ENCODE measurements around the gene CRIP1. TPM values are rescaled to one million over a fixed set of nuclear protein-coding genes. Genes with fewer than 3 reads are reported as not detected.

CRIP1 gene
- total RNA-seq, 4 donors from 2014 or later: 33.8 to 239 (median 37.8) TPM

DNA sequence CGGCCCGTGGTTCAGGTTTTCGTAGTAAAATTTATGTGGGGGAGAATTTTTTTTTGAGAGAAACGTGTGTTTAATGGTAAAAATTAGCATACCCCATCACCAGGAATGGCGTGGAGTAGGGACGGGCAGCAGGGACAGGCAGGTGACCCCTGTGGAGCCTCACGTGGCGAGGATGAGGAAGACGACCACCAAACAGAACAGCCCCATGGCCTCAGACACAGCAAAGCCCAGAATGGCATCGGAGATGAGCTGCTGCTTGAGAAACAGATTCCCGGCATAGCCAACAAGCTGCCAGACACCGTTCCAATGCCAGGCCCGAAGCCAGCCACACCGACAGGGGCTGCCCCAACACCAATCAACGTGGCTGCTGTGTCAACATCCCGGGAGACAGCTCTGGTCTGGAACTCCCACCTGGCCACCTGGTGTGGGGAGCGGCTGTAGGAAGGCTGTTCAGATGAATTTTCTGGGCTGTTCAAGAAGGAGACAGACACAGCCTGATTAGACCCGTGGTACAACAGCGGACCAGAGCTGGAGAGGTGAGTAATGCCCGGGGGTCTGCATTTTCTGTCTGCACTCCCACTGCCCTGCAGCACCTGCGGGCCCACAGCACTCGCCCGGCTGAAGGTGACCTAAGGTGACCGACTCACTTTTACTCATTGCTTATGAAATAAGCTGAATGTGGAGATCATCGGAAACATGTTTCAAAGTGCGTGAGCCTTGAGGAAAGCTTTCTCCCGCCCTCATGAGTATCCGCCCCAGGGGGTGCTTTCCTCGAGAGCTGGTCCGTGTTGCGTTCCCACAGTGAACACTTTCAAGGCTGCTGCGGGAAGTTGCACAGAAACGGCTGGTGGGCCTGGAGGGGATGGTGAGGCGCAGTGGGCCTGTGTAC lies 50.2 kb downstream of the CRIP1 start:
- TF ChIP-seq CTCF (IDR thresholded peaks at IDR 0.05) (no peak), POLR2A (IDR thresholded peaks at IDR 0.05) (no peak)
- Histone ChIP-seq H3K27ac (no peak overlapping the region), H3K36me3 (no peaks in the 10 kb centered on the region), H3K9me3 (no peaks in the 10 kb centered on the region), H3K4me1 (peaks cover 0 to 19% (median 0%) of the 10 kb centered on the region in 4 donors), H3K4me3 (no peak overlapping the region), H3K27me3 (no peaks in the 10 kb centered on the region)
- DNase-seq: no peak

DNA sequence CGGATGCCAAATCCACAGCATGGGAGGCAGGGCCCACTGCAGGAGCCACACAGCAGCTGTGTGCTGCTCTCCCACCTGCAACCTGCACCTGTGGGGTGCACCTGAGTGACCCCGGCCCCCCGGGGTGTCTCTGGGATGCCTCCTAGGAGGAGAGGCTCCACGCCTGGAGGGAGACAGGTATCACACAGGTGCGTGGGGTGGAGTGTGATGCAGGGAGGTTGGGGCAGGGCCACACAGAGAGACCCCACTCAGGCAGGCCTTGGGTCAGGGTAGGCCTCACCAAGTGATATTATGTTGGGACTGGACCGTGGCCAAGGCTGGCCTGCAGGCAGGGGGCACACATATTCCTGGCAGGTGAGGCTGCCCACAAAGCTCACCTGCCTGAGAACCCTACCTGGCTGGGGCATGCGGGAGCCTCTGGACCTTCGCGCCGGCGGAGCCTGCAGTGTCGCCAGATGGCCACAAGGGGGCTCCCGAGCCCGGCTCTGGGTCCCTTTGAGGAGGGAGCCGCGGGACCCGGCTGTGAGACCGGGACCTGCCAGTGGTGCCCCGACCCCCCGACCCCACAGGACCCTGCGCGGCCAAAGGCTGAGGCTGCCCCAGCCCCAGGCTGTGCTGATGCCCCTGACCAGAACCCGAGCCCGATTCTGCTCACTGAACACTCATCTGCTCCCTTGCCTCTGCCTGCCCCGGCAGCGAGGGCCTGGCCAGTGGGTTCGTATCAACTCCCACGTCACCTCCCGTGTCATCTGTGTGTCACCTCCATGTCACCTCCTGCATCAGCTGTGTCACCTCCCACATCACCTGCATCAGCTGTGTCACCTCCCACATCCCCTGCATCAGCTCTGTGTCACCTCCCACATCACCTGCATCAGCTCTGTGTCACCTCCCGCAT lies 51.1 kb downstream of the CRIP1 start:
- Histone ChIP-seq H3K27ac (no peak overlapping the region), H3K4me1 (peaks cover 0 to 10% (median 0%) of the 10 kb centered on the region in 4 donors), H3K27me3 (no peaks in the 10 kb centered on the region), H3K9me3 (no peaks in the 10 kb centered on the region), H3K4me3 (no peak overlapping the region), H3K36me3 (no peaks in the 10 kb centered on the region)
- peak; percentile 71 to 99 (median 77) for TF ChIP-seq CTCF (IDR thresholded peaks at IDR 0.05)
- TF ChIP-seq POLR2A (IDR thresholded peaks at IDR 0.05): no peak
- peak; percentile 59 to 89 (median 72) for DNase-seq

Other genes with a start within 250 kb of the CRIP1 start
- 10 to 100 TPM; 32.2 to 67.5 (median 55.5) TPM for gene BTBD6, start 238.4 kb upstream of the CRIP1 start, total RNA-seq
- gene BRF1, start 185.9 kb upstream of the CRIP1 start, total RNA-seq: 100 to 1,000 TPM in 1 of 4 donors, 10 to 100 TPM in 3; 40.8 to 112 (median 90.3) TPM
- 100 to 1,000 TPM in 3 of 4 donors, 10 to 100 TPM in 1; 77.2 to 158 (median 126) TPM for gene PACS2, start 172.1 kb upstream of the CRIP1 start, total RNA-seq
- 1 to 10 TPM in 1 of 4 donors, under 1 TPM in 2, not detected in 1; 0.35 to 1.6 (median 0.94) TPM for gene TEX22, start 88.3 kb upstream of the CRIP1 start, total RNA-seq
- 100 to 1,000 TPM in 3 of 4 donors, 10 to 100 TPM in 1; 75.7 to 295 (median 165) TPM for gene MTA1, start 67.1 kb upstream of the CRIP1 start, total RNA-seq
- 10 to 100 TPM; 20.8 to 69.3 (median 41.9) TPM for gene CRIP2, start 12.1 kb upstream of the CRIP1 start, total RNA-seq
- 10 to 100 TPM in 2 of 4 donors, 1 to 10 TPM in 2; 7.0 to 42.1 (median 15.1) TPM for gene TEDC1, start 4.4 kb downstream of the CRIP1 start, total RNA-seq
- 1 to 10 TPM in 2 of 4 donors, under 1 TPM in 1, not detected in 1; 0.94 to 2.5 (median 1.1) TPM for gene TMEM121, start 39.7 kb downstream of the CRIP1 start, total RNA-seq